Transverse colon (tissue), 4 donors: Measurements from ENCODE around the gene TRIM15.

Source experiments
- CTCF ChIP-seq, 5 experiments: fragments of 200-600 bp in 3 of 5; fragments of 450-650 bp in 2 of 5; sonication (generic) in 3 of 5; IDR thresholded peaks; 1 replicate in 2 of 5; 2 replicates in 3 of 5; pipeline ENCODE4 v1.5.1; 2016 to 2017; ENCODE audit warnings: antibody characterized with exemption in 5 of 5, inconsistent platforms in 3 of 5, mild to moderate bottlenecking in 2 of 5, moderate library complexity in 1 of 5
- EP300 ChIP-seq: sonication (generic); formaldehyde crosslinking; IDR thresholded peaks from one replicate; pipeline ENCODE4 v1.6.1; 2017; ENCODE audit warnings: antibody characterized with exemption, low read depth
- POLR2A ChIP-seq: fragments of 450-650 bp; IDR thresholded peaks from one replicate; pipeline ENCODE4 v1.6.1; 2016; ENCODE audit warnings: antibody characterized with exemption, mild to moderate bottlenecking, moderate library complexity
- POLR2AphosphoS5 ChIP-seq, 3 donors: sonication (generic); formaldehyde crosslinking; IDR thresholded peaks; one replicate each; pipeline ENCODE4 v1.6.1; 2016; ENCODE audit warnings: antibody characterized with exemption in 3 of 3

DNA sequence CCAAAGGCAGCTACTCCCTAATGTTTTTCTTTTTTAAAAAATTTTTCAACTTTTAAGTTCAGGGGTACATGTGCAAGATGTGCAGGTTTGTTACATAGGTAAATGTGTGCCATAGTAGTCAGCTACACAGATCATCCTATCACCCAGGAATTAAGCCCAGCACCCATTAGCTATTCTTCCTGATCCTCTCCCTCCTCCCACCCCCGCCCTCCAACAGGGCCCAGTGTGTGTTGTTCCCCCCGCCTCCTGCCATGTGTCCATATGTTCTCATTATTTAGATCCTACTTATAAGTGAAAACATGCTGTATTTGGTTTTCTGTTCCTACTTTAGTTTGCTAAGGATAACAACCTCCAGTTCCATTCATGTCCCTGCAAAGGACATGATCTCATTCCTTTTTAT, 12.4 kb downstream of the TRIM15 start:
- no peak for TF ChIP-seq CTCF (IDR thresholded peaks at IDR 0.05)
- TF ChIP-seq EP300 = no peak
- no peak for TF ChIP-seq POLR2A
- no peak for TF ChIP-seq POLR2AphosphoS5 (IDR thresholded peaks at IDR 0.05)
